Activated T-helper 2 cell treated with anti-CD3 and anti-CD28 coated beads, Interferon-gamma antibody, Interleukin-2, Interleukin-4, amounts not matched to agents 10 μg/mL and 5 μg/mL and 100 μg/mL, durations not matched to agents 14 hours and 24 hours and 36 hours (primary cell): ENCODE measurements around the gene TBC1D22A. TPM values are rescaled to one million over a fixed set of nuclear protein-coding genes. Genes with fewer than 3 reads are reported as not detected.

Experiments used
- DNase-seq: peaks from one replicate; pipeline ENCODE4 v3.0.0; 2021; ENCODE audit warnings: low spot score
- H3K27ac Mint-ChIP-seq: one replicate; pipeline ENCODE4 v1.8.0; 2021; ENCODE audit warnings: mixed read lengths
- H3K27me3 Mint-ChIP-seq: one replicate; pipeline ENCODE4 v1.8.0; 2021; ENCODE audit warnings: low read depth, mixed read lengths
- H3K36me3 Mint-ChIP-seq: one replicate; pipeline ENCODE4 v1.8.0; 2021; ENCODE audit warnings: low read depth, mixed read lengths
- H3K4me1 Mint-ChIP-seq: one replicate; pipeline ENCODE4 v1.8.0; 2021; ENCODE audit warnings: low read depth, mixed read lengths
- H3K4me3 Mint-ChIP-seq: one replicate; pipeline ENCODE4 v1.8.0; 2021; ENCODE audit warnings: low read depth, mild to moderate bottlenecking, moderate library complexity, mixed read lengths
- H3K9me3 Mint-ChIP-seq: one replicate; pipeline ENCODE4 v1.8.0; 2021; ENCODE audit warnings: mixed read lengths
- intact Hi-C: fragments of 100-400 bp; cut with micrococcal nuclease; formaldehyde crosslinking; loops from one replicate; pipeline ENCODE4 v1.15.1; 2023
- total RNA-seq: library from RNA; stranded (reverse); gene quantifications from 2 replicates; pipeline ENCODE4 v1.2.3, GENCODE V29; 2022

TBC1D22A gene
- total RNA-seq, 1 donor from 2014 or later = 34.8 TPM

DNA sequence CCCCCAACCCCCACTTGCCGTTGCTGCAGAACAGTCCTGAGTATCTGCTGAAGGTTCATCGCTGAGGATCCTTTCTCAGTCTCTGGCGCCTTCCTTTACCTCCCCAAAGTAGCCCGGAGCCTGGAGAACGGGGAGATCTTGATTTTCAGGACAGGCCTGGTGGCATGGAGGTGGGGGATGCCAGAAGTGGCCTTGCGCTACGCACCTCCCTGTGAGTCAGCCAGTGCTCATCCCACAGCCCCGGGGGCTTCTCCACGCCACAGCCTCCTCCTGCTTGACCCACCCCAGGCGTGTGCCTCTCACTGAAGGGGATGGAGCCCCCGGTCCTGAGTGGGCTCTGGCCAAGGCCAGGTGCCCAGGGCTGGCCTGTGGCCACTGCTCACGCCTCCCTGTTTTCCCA is 339.6 kb downstream of the TBC1D22A start:
- DNase-seq = no peak
- peaks cover under 1% of the 10 kb centered on the region for H3K4me1 Mint-ChIP-seq
- no peak overlapping the region for H3K27ac Mint-ChIP-seq
- peaks cover 1% of the 10 kb centered on the region for H3K36me3 Mint-ChIP-seq
- H3K27me3 Mint-ChIP-seq = no peaks in the 10 kb centered on the region
- no peaks in the 10 kb centered on the region for H3K9me3 Mint-ChIP-seq
- no peak overlapping the region for H3K4me3 Mint-ChIP-seq
- intact Hi-C loops = no loop called here

- no peak for DNase-seq
- Mint-ChIP-seq H3K4me1 (peaks cover 5% of the 10 kb centered on the region), H3K36me3 (no peaks in the 10 kb centered on the region), H3K27me3 (no peaks in the 10 kb centered on the region), H3K4me3 (no peak overlapping the region), H3K27ac (no peak overlapping the region), H3K9me3 (no peaks in the 10 kb centered on the region)
- intact Hi-C loops = no loop called here
Measured at GRCh38 chr22:47102648-47103047, 340.2 kb downstream of the TBC1D22A start.

GRCh38 chr22:47105085-47105484 is 342.6 kb downstream of the TBC1D22A start:
- Mint-ChIP-seq H3K9me3 (no peaks in the 10 kb centered on the region), H3K4me3 (no peak overlapping the region), H3K4me1 (peaks cover 5% of the 10 kb centered on the region), H3K36me3 (no peaks in the 10 kb centered on the region), H3K27ac (no peak overlapping the region), H3K27me3 (no peaks in the 10 kb centered on the region)
- DNase-seq = no peak
- intact Hi-C loops = no loop called here

DNA sequence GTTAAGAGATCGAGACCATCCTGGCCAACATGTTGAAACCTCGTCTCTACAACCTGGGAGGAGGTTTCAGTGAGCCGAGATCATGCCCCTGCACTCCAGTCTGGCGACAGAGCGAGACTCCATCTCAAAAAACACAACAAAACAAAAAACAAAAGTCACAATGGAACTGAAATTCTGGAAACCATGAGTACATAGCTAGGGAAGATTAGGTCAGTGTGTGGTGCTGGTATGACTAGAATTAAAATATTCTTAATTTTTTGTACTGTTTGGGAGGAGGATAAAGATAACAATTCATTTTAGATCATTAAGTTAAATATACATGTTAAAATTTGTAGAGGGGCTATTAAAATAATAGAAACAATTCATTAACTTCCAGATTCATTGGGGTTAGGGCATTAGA is 344.4 kb downstream of the TBC1D22A start:
- H3K9me3 Mint-ChIP-seq = no peaks in the 10 kb centered on the region
- no peak overlapping the region for H3K4me3 Mint-ChIP-seq
- no peaks in the 10 kb centered on the region for H3K27me3 Mint-ChIP-seq
- intact Hi-C loops = no loop called here
- no peaks in the 10 kb centered on the region for H3K36me3 Mint-ChIP-seq
- DNase-seq = no peak
- peaks cover 5% of the 10 kb centered on the region for H3K4me1 Mint-ChIP-seq
- peak overlapping the region; percentile 36 for H3K27ac Mint-ChIP-seq

GRCh38 chr22:47107431-47107830 is 345.0 kb downstream of the TBC1D22A start:
- intact Hi-C loops = no loop called here
- Mint-ChIP-seq H3K36me3 (no peaks in the 10 kb centered on the region), H3K4me1 (peaks cover 5% of the 10 kb centered on the region), H3K27me3 (no peaks in the 10 kb centered on the region), H3K27ac (no peak overlapping the region), H3K4me3 (no peak overlapping the region), H3K9me3 (no peaks in the 10 kb centered on the region)
- no peak for DNase-seq

DNA sequence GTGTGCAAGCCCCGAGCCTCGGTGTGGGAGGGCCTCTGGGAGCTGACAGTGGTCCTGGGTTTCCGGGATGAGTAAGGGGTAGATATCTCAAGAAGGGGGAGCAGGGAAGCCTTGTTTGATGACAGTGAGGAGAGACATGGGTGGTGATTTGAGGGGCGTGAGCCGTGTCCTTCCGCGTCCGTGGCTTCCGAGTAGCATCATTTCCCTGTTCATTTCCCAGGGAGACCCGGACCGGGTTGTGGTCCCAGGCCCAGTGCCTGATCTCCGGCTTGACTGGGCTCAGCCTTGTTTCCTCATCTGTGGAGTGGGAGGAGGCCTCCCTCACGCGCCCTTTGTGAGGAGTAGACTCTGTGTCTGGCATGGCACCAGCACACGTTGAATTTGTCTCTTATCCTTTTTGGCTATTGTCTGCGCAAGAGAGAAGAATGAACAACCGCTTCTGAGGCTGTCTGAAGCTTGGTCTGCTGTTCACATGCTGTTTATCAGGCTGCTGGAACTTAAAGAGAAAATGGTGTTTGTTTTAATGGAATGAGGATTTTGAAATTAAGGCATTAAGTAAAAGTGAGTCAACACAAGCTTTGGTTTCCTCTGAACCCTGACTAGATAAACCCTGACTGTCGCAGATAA is 348.5 kb downstream of the TBC1D22A start:
- Mint-ChIP-seq H3K4me1 (peaks cover 5% of the 10 kb centered on the region), H3K9me3 (no peaks in the 10 kb centered on the region), H3K27ac (no peak overlapping the region), H3K36me3 (no peaks in the 10 kb centered on the region), H3K4me3 (no peak overlapping the region), H3K27me3 (no peaks in the 10 kb centered on the region)
- intact Hi-C loops = no loop called here
- no peak for DNase-seq

GRCh38 chr22:47111626-47112581 is 349.5 kb downstream of the TBC1D22A start:
- H3K9me3 Mint-ChIP-seq = no peaks in the 10 kb centered on the region
- intact Hi-C loops = no loop called here
- H3K4me3 Mint-ChIP-seq = no peak overlapping the region
- no peaks in the 10 kb centered on the region for H3K36me3 Mint-ChIP-seq
- H3K4me1 Mint-ChIP-seq = peaks cover 5% of the 10 kb centered on the region
- H3K27me3 Mint-ChIP-seq = no peaks in the 10 kb centered on the region
- H3K27ac Mint-ChIP-seq = no peak overlapping the region
- no peak for DNase-seq

GRCh38 chr22:47112582-47112965 is 350.1 kb downstream of the TBC1D22A start:
- no peak for DNase-seq
- Mint-ChIP-seq H3K36me3 (no peaks in the 10 kb centered on the region), H3K9me3 (no peaks in the 10 kb centered on the region), H3K4me3 (no peak overlapping the region), H3K27ac (no peak overlapping the region), H3K4me1 (no peaks in the 10 kb centered on the region), H3K27me3 (no peaks in the 10 kb centered on the region)
- intact Hi-C loops = no loop called here

DNA sequence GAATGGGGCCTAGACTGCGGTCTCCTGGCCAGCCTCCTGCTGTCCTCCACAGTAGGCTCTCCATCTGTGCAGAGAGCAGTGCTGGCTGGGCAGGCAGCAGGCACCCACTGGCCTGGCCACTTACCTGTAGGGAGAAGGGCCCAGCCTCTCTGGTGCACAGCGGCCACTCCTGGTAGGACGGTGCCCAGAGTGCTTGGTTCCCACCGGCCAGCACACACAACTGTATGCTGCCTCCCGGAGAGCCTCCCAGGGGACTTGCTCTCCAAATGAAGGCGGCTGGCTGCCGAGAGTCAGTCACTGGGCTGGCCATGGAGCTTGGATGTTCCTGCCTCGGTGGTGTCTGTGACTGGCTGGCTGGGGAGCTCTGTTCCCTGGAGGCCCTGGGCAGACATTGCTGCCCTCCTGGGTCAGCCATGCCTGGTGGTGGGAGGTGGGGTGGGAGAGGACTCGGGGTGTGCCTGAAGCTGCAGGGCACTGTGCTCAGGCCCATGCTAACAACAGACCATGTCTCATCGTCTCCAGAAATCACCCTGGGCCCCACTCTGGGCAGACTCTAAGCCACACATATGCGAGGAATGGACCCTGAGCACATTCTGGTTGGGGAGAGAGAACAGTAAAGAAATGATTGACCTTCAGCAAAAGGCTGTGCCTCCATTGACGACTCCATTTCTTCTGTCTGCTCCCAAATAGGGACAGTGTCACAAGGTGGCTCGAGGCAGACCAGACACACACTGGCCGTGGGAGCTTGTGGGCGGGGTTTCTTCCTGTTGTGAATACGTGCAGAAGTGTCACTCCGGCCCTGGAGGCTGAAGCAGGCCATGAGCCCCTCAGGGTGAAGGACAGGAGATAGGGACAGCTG is 350.8 kb downstream of the TBC1D22A start:
- Mint-ChIP-seq H3K4me1 (no peaks in the 10 kb centered on the region), H3K4me3 (no peak overlapping the region), H3K36me3 (no peaks in the 10 kb centered on the region), H3K27ac (no peak overlapping the region), H3K9me3 (no peaks in the 10 kb centered on the region), H3K27me3 (no peaks in the 10 kb centered on the region)
- intact Hi-C loops = no loop called here
- DNase-seq = no peak

- Mint-ChIP-seq H3K27me3 (no peaks in the 10 kb centered on the region), H3K36me3 (no peaks in the 10 kb centered on the region), H3K4me3 (no peak overlapping the region), H3K27ac (no peak overlapping the region), H3K9me3 (no peaks in the 10 kb centered on the region), H3K4me1 (no peaks in the 10 kb centered on the region)
- DNase-seq = no peak
- intact Hi-C loops = no loop called here
Measured at GRCh38 chr22:47113853-47114415, 351.5 kb downstream of the TBC1D22A start.

DNA sequence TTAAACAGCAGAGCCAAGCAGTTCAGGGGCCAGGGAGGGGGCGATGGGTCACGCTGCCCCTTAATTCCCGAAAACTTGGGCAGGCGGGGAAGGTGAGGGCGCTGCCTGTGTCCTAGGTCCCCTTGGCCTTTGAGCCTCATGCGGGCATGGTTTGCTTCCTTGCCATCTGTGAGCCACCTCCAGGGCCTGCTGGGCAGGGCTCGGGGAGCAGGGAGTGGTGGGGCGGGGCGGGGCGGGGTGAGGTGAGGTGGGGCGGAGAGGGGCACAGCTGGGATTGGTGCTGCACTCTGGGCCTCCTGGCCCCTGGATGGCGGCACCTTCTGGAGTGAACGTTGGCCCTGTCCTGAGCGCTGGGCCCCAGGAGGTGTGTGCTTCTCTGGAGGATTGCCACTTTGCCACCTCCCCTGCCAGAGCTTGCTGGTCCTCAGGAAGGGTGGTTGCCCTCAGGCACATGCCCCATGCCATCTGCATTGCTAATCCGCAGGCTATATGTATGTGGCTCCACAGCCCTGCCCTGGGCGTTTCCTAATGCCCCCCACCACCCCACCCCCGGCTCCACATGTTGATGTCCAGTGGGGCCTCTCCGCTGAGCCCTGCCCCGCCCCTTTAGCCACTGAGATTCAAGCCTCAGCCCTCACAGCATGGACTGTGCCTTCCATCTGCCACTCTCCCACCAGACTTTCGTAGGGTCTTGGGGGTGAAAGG is 352.5 kb downstream of the TBC1D22A start:
- Mint-ChIP-seq H3K4me1 (no peaks in the 10 kb centered on the region), H3K36me3 (no peaks in the 10 kb centered on the region), H3K27me3 (no peaks in the 10 kb centered on the region)

GRCh38 chr22:47115518-47115890 is 353.1 kb downstream of the TBC1D22A start:
- intact Hi-C loops = no loop called here
- H3K4me1 Mint-ChIP-seq = no peaks in the 10 kb centered on the region
- H3K27ac Mint-ChIP-seq = no peak overlapping the region
- no peaks in the 10 kb centered on the region for H3K36me3 Mint-ChIP-seq
- DNase-seq = no peak
- no peak overlapping the region for H3K4me3 Mint-ChIP-seq
- H3K9me3 Mint-ChIP-seq = no peaks in the 10 kb centered on the region
- no peaks in the 10 kb centered on the region for H3K27me3 Mint-ChIP-seq

More for the DNA sequence above, 352.5 kb downstream of the TBC1D22A start:
- no peak for DNase-seq
- Mint-ChIP-seq H3K9me3 (no peaks in the 10 kb centered on the region), H3K4me3 (no peak overlapping the region), H3K27ac (no peak overlapping the region)
- intact Hi-C loops = no loop called here
